Neural progenitor cell (in vitro differentiated cells): ENCODE data around the gene SLC35F4. TPM values are rescaled to one million over a fixed set of nuclear protein-coding genes. Genes with fewer than 3 reads are reported as not detected.
A peak's percentile ranks its signal among the peaks of the same experiment; 100 is the strongest.

Experiments
- DNase-seq: peaks from one replicate; pipeline ENCODE4 v3.0.0-alpha.2; 2016; ENCODE audit warnings: low spot score
- H2AFZ ChIP-seq: fragments of 200-600 bp; sonication (generic); replicated peaks from 2 replicates; pipeline ENCODE4 v1.6.1; 2016; ENCODE audit warnings: antibody characterized with exemption
- H3F3A ChIP-seq: fragments of 200-600 bp; sonication (generic); 2 replicates; pipeline ENCODE4 v1.6.1; 2016; ENCODE audit warnings: antibody characterized with exemption, low read depth
- H3K27ac ChIP-seq: fragments of 200-600 bp; sonication (generic); 2 replicates; pipeline ENCODE4 v1.5.1; 2016; ENCODE audit warnings: mild to moderate bottlenecking
- H3K27me3 ChIP-seq: fragments of 200-600 bp; sonication (generic); 2 replicates; pipeline ENCODE4 v1.6.1; 2016; ENCODE audit warnings: mild to moderate bottlenecking, moderate library complexity
- H3K36me3 ChIP-seq: fragments of 200-600 bp; sonication (generic); 2 replicates; pipeline ENCODE4 v1.5.1; 2016
- H3K4me1 ChIP-seq: fragments of 200-600 bp; sonication (generic); 2 replicates; pipeline ENCODE4 v1.6.1; 2016; ENCODE audit warnings: mixed run types
- H3K4me2 ChIP-seq: fragments of 200-600 bp; sonication (generic); 2 replicates; pipeline ENCODE4 v1.6.1; 2016
- H3K4me3 ChIP-seq: fragments of 200-600 bp; sonication (generic); 2 replicates; pipeline ENCODE4 v1.5.1; 2016
- H3K79me2 ChIP-seq: fragments of 200-600 bp; sonication (generic); 2 replicates; pipeline ENCODE4 v1.6.1; 2016; ENCODE audit warnings: low read depth
- H3K9ac ChIP-seq: fragments of 200-600 bp; sonication (generic); 2 replicates; pipeline ENCODE4 v1.6.1; 2016
- H3K9me3 ChIP-seq: fragments of 200-600 bp; sonication (generic); 2 replicates; pipeline ENCODE4 v1.5.1; 2016; ENCODE audit warnings: low read depth
- H4K20me1 ChIP-seq: fragments of 200-600 bp; sonication (generic); 2 replicates; pipeline ENCODE4 v1.6.1; 2016; ENCODE audit warnings: low read depth
- H3K27ac Mint-ChIP-seq: 3 replicates; pipeline ENCODE4 v1.8.0; 2021; ENCODE audit warnings: mixed read lengths
- H3K27me3 Mint-ChIP-seq: 2 replicates; pipeline ENCODE4 v1.8.0; 2022; ENCODE audit warnings: low read depth, mild to moderate bottlenecking, inconsistent platforms, moderate library complexity, mixed read lengths; ENCODE audit not compliant: insufficient read depth
- H3K36me3 Mint-ChIP-seq: 3 replicates; pipeline ENCODE4 v1.8.0; 2021; ENCODE audit warnings: mixed read lengths
- H3K4me1 Mint-ChIP-seq: 3 replicates; pipeline ENCODE4 v1.8.0; 2021; ENCODE audit warnings: mixed read lengths
- H3K4me3 Mint-ChIP-seq: 3 replicates; pipeline ENCODE4 v1.8.0; 2021; ENCODE audit warnings: mild to moderate bottlenecking, moderate library complexity, mixed read lengths
- H3K9me3 Mint-ChIP-seq: 3 replicates; pipeline ENCODE4 v1.8.0; 2020; ENCODE audit warnings: mixed read lengths
- CTCF ChIP-seq: fragments of 200-600 bp; sonication (generic); IDR thresholded peaks from 2 replicates; pipeline ENCODE4 v1.5.1; 2017; ENCODE audit warnings: antibody characterized with exemption, mild to moderate bottlenecking
- EZH2 ChIP-seq: fragments of 200-600 bp; sonication (generic); IDR thresholded peaks from 2 replicates; pipeline ENCODE4 v1.6.1; 2017; ENCODE audit warnings: antibody characterized with exemption, mild to moderate bottlenecking, moderate library complexity
- EZH2phosphoT487 ChIP-seq: fragments of 200-600 bp; sonication (generic); IDR thresholded peaks from 2 replicates; pipeline ENCODE4 v1.6.1; 2017; ENCODE audit warnings: antibody characterized with exemption
- total RNA-seq: library from RNA; depleted of rRNA; stranded (reverse); fragments of >200 nt; gene quantifications from 2 replicates; pipeline ENCODE4 v1.2.3, GENCODE V29; 2015; ENCODE audit warnings: low replicate concordance

The SLC35F4 gene
- total RNA-seq, 1 donor from 2014 or later = not detected

GRCh38 chr14:57699947-57700346 lies 165.9 kb downstream of the SLC35F4 start:
- no peak for DNase-seq
- no peaks in the 10 kb centered on the region for H3K4me1 ChIP-seq
- Mint-ChIP-seq H3K27ac (no peak overlapping the region), H3K36me3 (no peaks in the 10 kb centered on the region), H3K9me3 (no peaks in the 10 kb centered on the region), H3K27me3 (no peaks in the 10 kb centered on the region), H3K4me3 (no peak overlapping the region), H3K4me1 (no peaks in the 10 kb centered on the region)
- H3K79me2 ChIP-seq = no peaks in the 10 kb centered on the region
- no peaks in the 10 kb centered on the region for H3K27me3 ChIP-seq
- no peaks in the 10 kb centered on the region for H3K36me3 ChIP-seq
- TF ChIP-seq EZH2 (no peak), CTCF (no peak), EZH2phosphoT487 (no peak)
- H3K27ac ChIP-seq = no peak overlapping the region
- H3K9me3 ChIP-seq = no peaks in the 10 kb centered on the region
- H3F3A ChIP-seq = no peaks in the 10 kb centered on the region
- no peaks in the 10 kb centered on the region for H4K20me1 ChIP-seq
- H3K4me3 ChIP-seq = no peak overlapping the region
- H2AFZ ChIP-seq = no peak overlapping the region
- no peak overlapping the region for H3K4me2 ChIP-seq
- H3K9ac ChIP-seq = no peak overlapping the region

DNA sequence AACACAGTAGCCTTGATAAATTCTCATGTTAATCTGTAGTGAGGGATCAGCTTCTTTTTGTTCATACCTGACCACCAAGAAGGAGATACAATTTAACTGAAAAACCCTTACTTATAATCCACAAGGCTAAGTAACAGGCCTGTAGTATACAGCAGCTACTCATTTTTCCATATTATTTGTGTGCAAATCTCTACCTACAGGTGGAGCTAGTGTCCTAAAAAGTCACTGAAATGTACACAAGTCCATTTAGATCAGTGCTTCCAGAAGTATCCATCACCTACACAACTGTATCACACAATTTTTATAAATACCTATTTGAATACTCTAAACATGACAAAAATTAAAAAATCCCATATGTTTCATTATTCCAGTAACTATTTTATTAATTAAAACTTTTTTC lies 173.2 kb downstream of the SLC35F4 start:
- TF ChIP-seq EZH2phosphoT487 = no peak
- peak; percentile 59 for TF ChIP-seq CTCF
- TF ChIP-seq EZH2 = no peak

DNA sequence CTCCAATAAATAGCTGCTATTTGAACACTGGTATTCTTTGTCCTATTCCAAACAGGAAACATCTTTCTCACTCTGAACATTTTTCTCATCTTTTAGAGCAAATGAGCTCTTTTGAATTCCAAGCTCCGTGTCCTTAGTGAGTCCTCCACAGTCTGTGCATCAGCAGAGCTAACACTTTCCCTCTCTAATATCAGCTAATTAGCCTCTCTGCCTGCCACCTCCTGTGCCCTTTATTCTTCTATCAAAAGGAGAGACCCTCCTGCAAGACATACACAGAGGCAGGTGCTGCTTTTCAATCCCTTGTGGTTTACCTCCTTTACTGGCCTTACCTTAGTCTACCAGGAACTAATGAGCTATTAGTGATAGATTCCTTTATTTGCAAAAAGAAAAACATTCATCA lies 178.5 kb downstream of the SLC35F4 start:
- H3K4me2 ChIP-seq = peak overlapping the region; percentile 59
- no peaks in the 10 kb centered on the region for H3K27me3 ChIP-seq
- no peak overlapping the region for H3K27ac ChIP-seq
- Mint-ChIP-seq H3K4me1 (peaks cover 10% of the 10 kb centered on the region), H3K27ac (no peak overlapping the region), H3K9me3 (no peaks in the 10 kb centered on the region), H3K4me3 (no peak overlapping the region), H3K27me3 (no peaks in the 10 kb centered on the region), H3K36me3 (no peaks in the 10 kb centered on the region)
- H2AFZ ChIP-seq = no peak overlapping the region
- peaks cover 26% of the 10 kb centered on the region for H3F3A ChIP-seq
- peak overlapping the region; percentile 13 for H3K4me3 ChIP-seq
- no peaks in the 10 kb centered on the region for H3K9me3 ChIP-seq
- peaks cover 49% of the 10 kb centered on the region for H3K4me1 ChIP-seq
- peak; percentile 57 for DNase-seq
- no peaks in the 10 kb centered on the region for H3K36me3 ChIP-seq
- no peaks in the 10 kb centered on the region for H4K20me1 ChIP-seq
- no peak overlapping the region for H3K9ac ChIP-seq
- TF ChIP-seq CTCF (no peak), EZH2 (no peak), EZH2phosphoT487 (no peak)
- H3K79me2 ChIP-seq = no peaks in the 10 kb centered on the region

More for the DNA sequence above, 173.2 kb downstream of the SLC35F4 start:
- no peak overlapping the region for H3K9ac ChIP-seq
- H3K79me2 ChIP-seq = no peaks in the 10 kb centered on the region
- peak; percentile 13 for DNase-seq
- H3F3A ChIP-seq = peaks cover 5% of the 10 kb centered on the region
- Mint-ChIP-seq H3K9me3 (no peaks in the 10 kb centered on the region), H3K36me3 (no peaks in the 10 kb centered on the region), H3K4me3 (no peak overlapping the region), H3K27ac (no peak overlapping the region), H3K4me1 (no peaks in the 10 kb centered on the region), H3K27me3 (no peaks in the 10 kb centered on the region)
- H3K9me3 ChIP-seq = no peaks in the 10 kb centered on the region
- H3K27me3 ChIP-seq = no peaks in the 10 kb centered on the region
- H4K20me1 ChIP-seq = no peaks in the 10 kb centered on the region
- H3K4me2 ChIP-seq = no peak overlapping the region
- H3K36me3 ChIP-seq = no peaks in the 10 kb centered on the region
- H3K4me3 ChIP-seq = no peak overlapping the region
- H3K4me1 ChIP-seq = peaks cover 18% of the 10 kb centered on the region
- no peak overlapping the region for H2AFZ ChIP-seq
- H3K27ac ChIP-seq = no peak overlapping the region

GRCh38 chr14:57686304-57686703 lies 179.6 kb downstream of the SLC35F4 start:
- Histone ChIP-seq H3K4me2 (peak overlapping the region; percentile 59), H3K9me3 (no peaks in the 10 kb centered on the region), H2AFZ (no peak overlapping the region), H3K4me3 (no peak overlapping the region), H4K20me1 (no peaks in the 10 kb centered on the region), H3K36me3 (no peaks in the 10 kb centered on the region), H3K27me3 (no peaks in the 10 kb centered on the region), H3K4me1 (peaks cover 49% of the 10 kb centered on the region), H3K79me2 (no peaks in the 10 kb centered on the region), H3F3A (peaks cover 26% of the 10 kb centered on the region), H3K9ac (no peak overlapping the region), H3K27ac (peak overlapping the region; percentile 65)
- Mint-ChIP-seq H3K4me1 (peaks cover 10% of the 10 kb centered on the region), H3K4me3 (no peak overlapping the region), H3K36me3 (no peaks in the 10 kb centered on the region), H3K9me3 (no peaks in the 10 kb centered on the region), H3K27ac (no peak overlapping the region), H3K27me3 (no peaks in the 10 kb centered on the region)
- DNase-seq = peak; percentile 20
- no peak for TF ChIP-seq CTCF
- no peak for TF ChIP-seq EZH2phosphoT487
- no peak for TF ChIP-seq EZH2
